ENCODE measurements around the gene MRAP. TPM values are rescaled to one million over a fixed set of nuclear protein-coding genes. Genes with fewer than 3 reads are reported as not detected.
A peak's percentile ranks its signal among the peaks of the same experiment; 100 is the strongest.

Gene MRAP
- total and polyA plus RNA-seq, 5 experiments from 2014 or later: not detected

GRCh38 chr21:32331444-32332305, 33.0 kb downstream of the MRAP start:
- POLR2A ChIA-PET: no interaction called here
- H3K36me3 Mint-ChIP-seq: peaks cover 18 to 97% (median 71%) of the 10 kb centered on the region in 3 donors

GRCh38 chr21:32332463-32332951, 33.9 kb downstream of the MRAP start:
- POLR2A ChIA-PET: no interaction called here
- DNase-seq (no peak), ATAC-seq (no peak)
- Mint-ChIP-seq H3K27me3 (no peaks in the 10 kb centered on the region), H3K36me3 (peaks cover 18 to 97% (median 63%) of the 10 kb centered on the region in 3 donors), H3K4me1 (peaks cover 0 to 2% (median 1%) of the 10 kb centered on the region in 4 donors), H3K4me3 (no peak overlapping the region), H3K9me3 (peaks cover 0 to 3% (median 0%) of the 10 kb centered on the region in 9 donors), H3K27ac (no peak overlapping the region)

More at GRCh38 chr21:32331444-32332305, 33.0 kb downstream of the MRAP start:
- DNase-seq (no peak), ATAC-seq (no peak)
- peak overlapping the region in 1 of 10 donors; percentile 19 for H3K27ac Mint-ChIP-seq
- H3K27me3 Mint-ChIP-seq: no peaks in the 10 kb centered on the region
- no peak overlapping the region for H3K4me3 Mint-ChIP-seq
- H3K9me3 Mint-ChIP-seq: peaks cover 0 to 3% (median 0%) of the 10 kb centered on the region in 9 donors
- H3K4me1 Mint-ChIP-seq: peaks cover 0 to 2% (median 1%) of the 10 kb centered on the region in 4 donors

- POLR2A ChIA-PET: no interaction called here
- no peak for ATAC-seq
- Mint-ChIP-seq H3K27ac (peak overlapping the region in 1 of 10 donors; percentile 21), H3K36me3 (peaks cover 21 to 99% (median 53%) of the 10 kb centered on the region in 3 donors), H3K9me3 (no peaks in the 10 kb centered on the region), H3K27me3 (no peaks in the 10 kb centered on the region), H3K4me1 (peaks cover 0 to 2% (median 1%) of the 10 kb centered on the region in 4 donors), H3K4me3 (no peak overlapping the region)
- DNase-seq: no peak
These were observed 35.5 kb downstream of the MRAP start for GRCh38 chr21:32333953-32334673.

DNA sequence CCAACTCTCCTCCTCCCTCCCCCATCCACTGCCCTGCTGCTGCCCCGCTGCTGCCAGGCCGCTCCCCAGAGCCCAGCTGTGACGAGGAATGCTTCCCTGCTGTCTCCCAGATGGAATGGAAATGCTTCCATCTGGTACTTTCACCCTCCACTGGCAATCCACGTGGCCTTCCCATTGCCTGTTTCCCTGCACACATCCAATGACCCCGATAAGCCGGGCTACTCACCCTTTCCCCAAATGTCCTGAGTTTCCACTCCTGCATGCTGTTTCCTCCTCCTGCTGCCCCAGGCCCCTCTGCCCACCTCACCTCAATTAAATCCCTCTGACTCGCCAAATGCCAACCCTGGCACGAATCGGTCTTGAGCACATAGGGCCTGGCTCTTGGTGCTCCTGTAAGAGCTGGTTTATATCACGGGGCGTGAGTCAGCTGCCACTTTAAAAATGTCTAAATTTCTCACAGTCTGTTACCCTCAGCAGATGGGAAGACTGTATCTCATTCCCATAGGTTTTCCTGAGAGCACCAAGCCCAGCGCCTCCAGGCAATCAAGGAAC, 36.4 kb downstream of the MRAP start:
- DNase-seq: no peak
- Mint-ChIP-seq H3K4me1 (peaks cover 0 to 2% (median 1%) of the 10 kb centered on the region in 4 donors), H3K36me3 (peaks cover 21 to 99% (median 46%) of the 10 kb centered on the region in 3 donors), H3K27ac (peak overlapping the region in 1 of 10 donors; percentile 77), H3K9me3 (no peaks in the 10 kb centered on the region), H3K27me3 (no peaks in the 10 kb centered on the region), H3K4me3 (no peak overlapping the region)
- ATAC-seq: no peak
- POLR2A ChIA-PET: no interaction called here

DNA sequence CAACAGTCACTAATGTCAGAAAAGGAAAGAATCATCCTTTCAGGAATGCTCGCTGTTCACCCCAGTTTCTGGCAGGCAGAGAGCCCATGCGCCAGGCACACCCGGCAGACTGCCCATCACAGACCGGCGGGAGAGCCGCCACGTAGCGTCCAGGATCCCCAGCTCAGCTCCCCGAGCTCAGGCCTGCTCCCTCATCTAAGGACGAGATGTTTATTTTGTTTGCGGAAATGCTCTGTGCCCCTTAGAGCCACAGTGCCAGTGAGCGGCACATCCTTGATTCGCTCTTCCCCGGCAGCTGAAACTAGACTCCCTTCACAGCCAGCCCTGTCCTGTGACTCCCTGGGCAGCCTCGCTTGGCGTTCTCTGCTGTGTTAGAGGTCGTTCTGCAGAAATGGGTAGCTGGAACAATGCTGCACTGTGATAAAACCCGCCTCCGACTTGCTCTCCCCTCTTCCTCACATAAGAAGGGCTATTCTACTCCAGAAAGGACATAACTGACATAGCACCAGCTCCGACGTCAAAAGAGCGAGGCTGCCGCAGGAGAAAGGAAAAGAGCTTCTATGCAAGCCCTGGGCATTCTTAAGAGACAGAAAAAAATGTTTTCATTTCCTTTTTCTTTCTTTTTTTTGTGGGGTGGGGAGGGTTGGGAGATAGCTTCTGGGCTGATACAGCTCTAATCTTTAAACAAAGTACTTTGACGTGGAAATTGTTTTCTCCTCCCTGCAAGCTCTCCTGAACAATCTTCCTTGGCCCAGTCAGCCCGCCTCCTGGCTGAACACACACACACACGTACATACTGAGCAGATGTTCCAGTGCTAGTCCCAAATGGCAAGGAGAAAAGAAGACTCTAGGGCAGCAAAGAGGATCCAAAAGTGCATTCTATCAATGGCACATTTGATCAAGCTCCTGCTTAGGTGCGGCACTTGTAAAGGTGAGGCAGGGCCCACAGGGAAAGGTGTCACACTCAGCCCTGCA, 37.2 kb downstream of the MRAP start:
- ATAC-seq: no peak
- Mint-ChIP-seq H3K4me1 (peaks cover 0 to 2% (median 1%) of the 10 kb centered on the region in 4 donors), H3K27me3 (no peaks in the 10 kb centered on the region), H3K4me3 (no peak overlapping the region), H3K9me3 (no peaks in the 10 kb centered on the region), H3K36me3 (peaks cover 21 to 99% (median 42%) of the 10 kb centered on the region in 3 donors), H3K27ac (peak overlapping the region in 1 of 10 donors; percentile 66)
- POLR2A ChIA-PET: no interaction called here
- no peak for DNase-seq

DNA sequence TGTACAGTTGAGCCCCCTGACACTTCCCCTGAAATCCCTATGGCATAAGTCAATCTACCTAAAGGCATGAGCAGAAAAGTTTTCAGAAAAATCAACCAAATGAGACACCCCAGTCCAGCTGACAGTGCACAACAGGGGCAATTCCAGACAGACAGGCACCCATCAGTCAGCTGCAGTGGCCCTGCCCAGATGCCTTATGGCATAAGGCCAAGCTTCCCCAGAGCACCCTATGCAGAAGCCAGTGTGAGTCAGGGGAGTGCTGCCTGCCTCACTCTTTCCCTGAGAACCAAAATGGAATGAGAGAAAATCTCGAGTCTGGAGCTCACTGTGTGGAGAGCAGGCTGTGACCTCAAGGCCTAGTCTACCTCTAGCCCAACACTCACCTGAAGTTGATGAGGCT, 38.1 kb downstream of the MRAP start:
- H3K27ac Mint-ChIP-seq: peak overlapping the region in 1 of 10 donors; percentile 28
- no peak overlapping the region for H3K4me3 Mint-ChIP-seq
- POLR2A ChIA-PET: no interaction called here
- no peak for ATAC-seq
- no peaks in the 10 kb centered on the region for H3K9me3 Mint-ChIP-seq
- H3K4me1 Mint-ChIP-seq: peaks cover 0 to 2% (median 0%) of the 10 kb centered on the region in 4 donors
- H3K36me3 Mint-ChIP-seq: peaks cover 21 to 99% (median 36%) of the 10 kb centered on the region in 3 donors
- no peak for DNase-seq
- no peaks in the 10 kb centered on the region for H3K27me3 Mint-ChIP-seq

- peak overlapping the region in 3 of 10 donors; percentile 28 to 66 (median 41) for H3K27ac Mint-ChIP-seq
- H3K9me3 Mint-ChIP-seq: no peaks in the 10 kb centered on the region
- peaks cover 21 to 95% (median 36%) of the 10 kb centered on the region in 3 donors for H3K36me3 Mint-ChIP-seq
- no peak overlapping the region for H3K4me3 Mint-ChIP-seq
- no peaks in the 10 kb centered on the region for H3K27me3 Mint-ChIP-seq
- peaks cover 0 to 2% (median 0%) of the 10 kb centered on the region in 4 donors for H3K4me1 Mint-ChIP-seq
- ATAC-seq: no peak
- DNase-seq: no peak
- POLR2A ChIA-PET: no interaction called here
These were observed 38.6 kb downstream of the MRAP start for GRCh38 chr21:32337206-32337605.

DNA sequence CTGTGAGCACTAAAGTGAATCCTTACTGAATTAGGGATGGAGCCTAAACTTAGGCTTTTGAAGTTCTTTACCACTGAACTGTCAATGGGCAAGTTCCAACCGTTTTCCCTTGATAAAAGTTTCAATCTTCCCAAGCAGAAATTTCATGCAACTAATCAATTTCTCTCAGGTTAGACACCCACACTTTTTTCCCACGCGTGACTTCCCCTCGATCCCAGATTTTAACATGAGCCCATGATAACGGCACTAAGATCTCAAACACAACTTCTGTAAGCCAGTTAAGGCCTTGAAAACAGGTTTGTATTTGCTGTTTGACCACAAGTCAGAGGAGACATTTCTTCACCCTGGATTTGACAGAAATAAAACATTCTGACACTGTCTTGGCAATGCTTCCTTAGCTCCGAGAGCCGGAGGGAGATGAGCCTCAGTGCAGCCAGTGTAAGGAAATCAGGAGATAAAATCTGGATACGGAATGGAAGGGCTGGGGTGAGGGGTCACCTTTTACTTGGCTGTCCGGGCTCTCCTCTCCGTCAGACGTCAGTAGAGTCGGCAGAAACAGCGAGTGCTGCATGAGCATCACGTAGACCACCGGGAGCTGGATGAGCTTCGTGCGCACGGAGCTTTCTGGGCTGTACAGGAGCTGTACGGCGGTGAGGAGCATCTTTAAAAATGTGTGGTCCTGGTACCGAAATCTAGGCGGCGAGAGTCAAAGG, 39.7 kb downstream of the MRAP start:
- POLR2A ChIA-PET: no interaction called here
- H3K36me3 Mint-ChIP-seq: peaks cover 9 to 94% (median 30%) of the 10 kb centered on the region in 3 donors
- no peak for DNase-seq
- no peak overlapping the region for H3K4me3 Mint-ChIP-seq
- ATAC-seq: no peak
- peaks cover 0 to 3% (median 0%) of the 10 kb centered on the region in 9 donors for H3K9me3 Mint-ChIP-seq
- no peaks in the 10 kb centered on the region for H3K27me3 Mint-ChIP-seq
- H3K27ac Mint-ChIP-seq: peak overlapping the region in 3 of 10 donors; percentile 28 to 56 (median 36)
- peaks cover 0 to 2% (median 0%) of the 10 kb centered on the region in 4 donors for H3K4me1 Mint-ChIP-seq

- POLR2A ChIA-PET: no interaction called here
- Mint-ChIP-seq H3K27ac (peak overlapping the region in 1 of 10 donors; percentile 35), H3K27me3 (no peaks in the 10 kb centered on the region), H3K4me1 (no peaks in the 10 kb centered on the region), H3K9me3 (peaks cover 0 to 23% (median 9%) of the 10 kb centered on the region in 9 donors), H3K36me3 (peaks cover 23 to 94% (median 43%) of the 10 kb centered on the region in 3 donors), H3K4me3 (no peak overlapping the region)
- ATAC-seq (no peak), DNase-seq (no peak)
These were observed 42.5 kb downstream of the MRAP start for GRCh38 chr21:32340863-32341848.

DNA sequence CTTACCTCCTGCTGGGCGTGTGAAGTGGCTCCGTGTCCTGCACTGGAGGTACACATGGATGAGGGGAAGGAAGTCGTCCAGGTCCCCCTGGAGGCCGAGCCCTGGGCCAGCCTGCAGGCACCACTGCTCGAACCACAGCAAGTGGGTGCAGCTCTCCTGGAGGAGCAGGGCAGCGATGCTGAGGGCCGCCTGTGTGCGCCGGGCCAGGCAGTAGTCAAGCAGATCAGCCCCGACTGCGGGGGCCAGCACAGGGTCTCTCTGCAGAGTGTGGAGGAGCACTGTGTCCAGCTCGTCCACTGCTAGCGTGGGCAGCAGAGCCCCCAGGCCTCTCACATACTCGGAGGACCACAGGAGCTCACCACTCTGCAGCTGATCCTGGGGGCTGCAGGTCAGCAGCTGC, 48.3 kb downstream of the MRAP start:
- DNase-seq (no peak), ATAC-seq (no peak)
- Mint-ChIP-seq H3K27ac (no peak overlapping the region), H3K27me3 (no peaks in the 10 kb centered on the region), H3K4me3 (no peak overlapping the region), H3K36me3 (peaks cover 17 to 96% (median 65%) of the 10 kb centered on the region in 3 donors), H3K4me1 (peaks cover 0 to 4% (median under 1%) of the 10 kb centered on the region in 4 donors), H3K9me3 (peaks cover 0 to 23% (median 9%) of the 10 kb centered on the region in 9 donors)
- POLR2A ChIA-PET: no interaction called here
